Subcutaneous adipose tissue (tissue), 4 donors: ENCODE measurements around the gene SMIM13. TPM values are rescaled to one million over a fixed set of nuclear protein-coding genes. Genes with fewer than 3 reads are reported as not detected.

Source experiments
- CTCF ChIP-seq: fragments of 450-650 bp; IDR thresholded peaks from one replicate; pipeline ENCODE4 v1.5.1; 2016; ENCODE audit warnings: low read depth, mild to moderate bottlenecking, control low read depth, antibody characterized with exemption, moderate library complexity
- total RNA-seq, 4 donors: library from RNA; depleted of rRNA; stranded (reverse); fragments of >200 nt; gene quantifications; one replicate each; pipeline ENCODE4 v1.1.0, GENCODE V29; 2016

Gene SMIM13
- total RNA-seq, 4 donors from 2014 or later, result 4.0 to 9.9 (median 6.7) TPM

GRCh38 chr6:11149551-11149950, 55.9 kb downstream of the SMIM13 start:
- TF ChIP-seq CTCF, result no peak

- no peak for TF ChIP-seq CTCF
Observed at GRCh38 chr6:11151488-11151887, 57.9 kb downstream of the SMIM13 start.

GRCh38 chr6:11152581-11152980, 58.9 kb downstream of the SMIM13 start:
- TF ChIP-seq CTCF, result no peak

- TF ChIP-seq CTCF, result no peak
Observed at GRCh38 chr6:11153447-11153846, 59.8 kb downstream of the SMIM13 start.

GRCh38 chr6:11155589-11155988, 62.0 kb downstream of the SMIM13 start:
- TF ChIP-seq CTCF, result no peak

- TF ChIP-seq CTCF, result no peak
Observed at GRCh38 chr6:11160199-11160598, 66.6 kb downstream of the SMIM13 start.

- TF ChIP-seq CTCF, result no peak
Observed at GRCh38 chr6:11161031-11161956, 67.7 kb downstream of the SMIM13 start.
